GM12872 (cell line): ENCODE results near the gene CACNA1F.

ENCODE experiments used
- CTCF ChIP-seq: IDR thresholded peaks from 3 replicates; pipeline ENCODE4 v1.5.1; 2011; ENCODE audit warnings: low read depth, mild to moderate bottlenecking, low read length, moderate library complexity; ENCODE audit not compliant: insufficient read depth

Gene CACNA1F

GRCh38 chrX:49161632-49162031 lies 71.5 kb downstream of the CACNA1F start:
- no peak for TF ChIP-seq CTCF

GRCh38 chrX:49160908-49161307 lies 72.2 kb downstream of the CACNA1F start:
- no peak for TF ChIP-seq CTCF

- no peak for TF ChIP-seq CTCF
Observed at GRCh38 chrX:49157194-49157593, 75.9 kb downstream of the CACNA1F start.

GRCh38 chrX:49155900-49156837 lies 77.0 kb downstream of the CACNA1F start:
- TF ChIP-seq CTCF, result peak; percentile 60; the same call in 2 of the 3 replicates

GRCh38 chrX:49155243-49155899 lies 77.8 kb downstream of the CACNA1F start:
- no peak for TF ChIP-seq CTCF
